ENCODE measurements around the gene GSDME.
"Not testable (repeated sequence)": the region's sequence is repeated elsewhere in the genome, so short reads cannot be mapped to it uniquely, and the experiment has no call there.

Gene GSDME

DNA sequence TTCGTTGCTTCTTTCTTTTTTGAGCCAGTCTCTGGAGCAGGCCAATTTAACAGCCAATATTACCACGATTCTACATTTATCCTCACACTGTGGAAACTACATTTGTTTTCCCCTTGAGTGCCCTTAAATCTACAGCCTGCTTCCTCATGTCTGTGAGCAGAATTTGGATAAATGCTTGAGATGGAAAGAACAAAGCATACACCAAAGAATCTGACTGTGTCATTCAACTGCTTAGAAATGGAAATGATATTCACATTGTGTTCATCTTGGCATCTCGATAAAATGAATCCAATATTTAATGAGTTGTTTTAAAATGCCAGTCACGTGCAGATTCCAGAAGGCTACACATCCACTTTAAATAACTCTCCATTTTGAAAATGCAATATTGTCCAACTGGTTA lies 41.0 kb upstream of the GSDME start:
- H3K4me3 ChIP-seq (ENCODE audit: low read length) = no peak overlapping the region
- H3F3A ChIP-seq (ENCODE audit: insufficient read depth, low read length) = no peaks in the 10 kb centered on the region
- no peak overlapping the region for H3K4me2 ChIP-seq (ENCODE audit: low read depth, low read length)
- TF ChIP-seq EZH2phosphoT487 (IDR thresholded peaks at IDR 0.05; ENCODE audit: low read length) (no peak), EZH2 (optimal IDR thresholded peaks at IDR 0.05; ENCODE audit: low read depth, low read length) (no peak)
- TF ChIP-seq, protein P1, sequence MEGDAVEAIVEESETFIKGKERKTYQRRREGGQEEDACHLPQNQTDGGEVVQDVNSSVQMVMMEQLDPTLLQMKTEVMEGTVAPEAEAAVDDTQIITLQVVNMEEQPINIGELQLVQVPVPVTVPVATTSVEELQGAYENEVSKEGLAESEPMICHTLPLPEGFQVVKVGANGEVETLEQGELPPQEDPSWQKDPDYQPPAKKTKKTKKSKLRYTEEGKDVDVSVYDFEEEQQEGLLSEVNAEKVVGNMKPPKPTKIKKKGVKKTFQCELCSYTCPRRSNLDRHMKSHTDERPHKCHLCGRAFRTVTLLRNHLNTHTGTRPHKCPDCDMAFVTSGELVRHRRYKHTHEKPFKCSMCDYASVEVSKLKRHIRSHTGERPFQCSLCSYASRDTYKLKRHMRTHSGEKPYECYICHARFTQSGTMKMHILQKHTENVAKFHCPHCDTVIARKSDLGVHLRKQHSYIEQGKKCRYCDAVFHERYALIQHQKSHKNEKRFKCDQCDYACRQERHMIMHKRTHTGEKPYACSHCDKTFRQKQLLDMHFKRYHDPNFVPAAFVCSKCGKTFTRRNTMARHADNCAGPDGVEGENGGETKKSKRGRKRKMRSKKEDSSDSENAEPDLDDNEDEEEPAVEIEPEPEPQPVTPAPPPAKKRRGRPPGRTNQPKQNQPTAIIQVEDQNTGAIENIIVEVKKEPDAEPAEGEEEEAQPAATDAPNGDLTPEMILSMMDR (IDR thresholded peaks at IDR 0.05; ENCODE audit: low read length) = no peak
- no peaks in the 10 kb centered on the region for H3K9me2 ChIP-seq (replicated peaks; ENCODE audit: insufficient read depth, low read length)
- H3K27ac ChIP-seq (ENCODE audit: low read length) = no peak overlapping the region
- H3K27me3 ChIP-seq (replicated peaks; ENCODE audit: insufficient read depth, low read length) = no peaks in the 10 kb centered on the region
- H4K20me1 ChIP-seq (ENCODE audit: insufficient read depth, low read length) = no peaks in the 10 kb centered on the region
- H3K4me1 ChIP-seq (ENCODE audit: low read length) = no peaks in the 10 kb centered on the region
- no peaks in the 10 kb centered on the region for H3K79me2 ChIP-seq (ENCODE audit: low read length)
- no peak overlapping the region for H3K9ac ChIP-seq (ENCODE audit: low read length)
- H3K9me3 ChIP-seq (replicated peaks; ENCODE audit: insufficient read depth, low read length) = no peaks in the 10 kb centered on the region
- no peaks in the 10 kb centered on the region for H3K36me3 ChIP-seq (replicated peaks; ENCODE audit: insufficient read depth, low read length)
- no peak for DNase-seq
- H2AFZ ChIP-seq (ENCODE audit: low read length) = no peak overlapping the region

DNA sequence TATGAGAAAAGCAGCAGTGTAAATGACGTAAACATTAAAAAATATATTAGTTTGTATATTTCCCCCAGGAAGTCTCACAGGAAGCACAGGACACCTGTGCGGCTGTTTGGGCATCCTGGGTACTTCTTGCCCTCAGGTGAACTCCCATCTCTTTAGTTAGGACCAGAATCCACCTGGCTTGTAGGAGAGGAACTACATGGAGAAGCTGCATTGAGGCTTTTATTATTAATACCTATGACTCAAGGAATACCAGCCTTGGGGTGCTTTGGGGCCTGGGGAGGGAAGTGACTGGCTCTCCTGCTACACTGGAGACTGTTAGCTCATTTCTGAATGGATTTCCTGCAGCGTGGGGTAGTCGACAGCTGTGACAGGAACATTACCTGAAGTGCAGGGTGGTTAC lies 40.0 kb upstream of the GSDME start:
- Histone ChIP-seq H3K27ac (ENCODE audit: low read length) (no peak overlapping the region), H3K27me3 (replicated peaks; ENCODE audit: insufficient read depth, low read length) (no peaks in the 10 kb centered on the region), H3K79me2 (ENCODE audit: low read length) (no peaks in the 10 kb centered on the region), H3F3A (ENCODE audit: insufficient read depth, low read length) (no peaks in the 10 kb centered on the region), H3K4me1 (ENCODE audit: low read length) (no peaks in the 10 kb centered on the region), H3K9me2 (replicated peaks; ENCODE audit: insufficient read depth, low read length) (no peaks in the 10 kb centered on the region), H4K20me1 (ENCODE audit: insufficient read depth, low read length) (no peaks in the 10 kb centered on the region), H3K9me3 (replicated peaks; ENCODE audit: insufficient read depth, low read length) (no peaks in the 10 kb centered on the region), H3K36me3 (replicated peaks; ENCODE audit: insufficient read depth, low read length) (no peaks in the 10 kb centered on the region), H3K9ac (ENCODE audit: low read length) (no peak overlapping the region), H3K4me3 (ENCODE audit: low read length) (no peak overlapping the region), H2AFZ (ENCODE audit: low read length) (no peak overlapping the region), H3K4me2 (ENCODE audit: low read depth, low read length) (no peak overlapping the region)
- no peak for DNase-seq
- no peak for TF ChIP-seq EZH2phosphoT487 (IDR thresholded peaks at IDR 0.05; ENCODE audit: low read length)
- no peak for TF ChIP-seq EZH2 (optimal IDR thresholded peaks at IDR 0.05; ENCODE audit: low read depth, low read length)
- TF ChIP-seq, protein P1 (IDR thresholded peaks at IDR 0.05; ENCODE audit: low read length) = no peak

DNA sequence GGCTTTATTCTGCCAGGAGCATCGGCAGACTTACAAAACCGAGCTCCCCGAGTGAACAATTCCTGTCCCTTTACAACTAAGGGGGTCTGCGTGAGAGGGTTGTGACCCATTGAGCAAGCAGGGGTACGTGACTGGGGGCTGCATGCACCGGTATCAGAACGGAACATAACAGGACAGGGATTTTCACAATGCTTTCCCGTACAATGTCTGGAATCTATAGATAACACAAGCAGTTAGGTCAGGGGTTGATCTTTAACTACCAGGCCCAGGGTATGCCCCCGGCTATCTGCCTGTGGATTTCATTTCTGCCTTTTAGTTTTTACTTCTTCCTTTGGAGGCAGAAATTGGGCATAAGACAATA lies 38.1 kb upstream of the GSDME start:
- no peak for DNase-seq
- H3K4me2 ChIP-seq (ENCODE audit: low read depth, low read length) = no peak overlapping the region
- no peaks in the 10 kb centered on the region for H4K20me1 ChIP-seq (ENCODE audit: insufficient read depth, low read length)
- no peaks in the 10 kb centered on the region for H3K27me3 ChIP-seq (replicated peaks; ENCODE audit: insufficient read depth, low read length)
- no peaks in the 10 kb centered on the region for H3K79me2 ChIP-seq (ENCODE audit: low read length)
- no peak overlapping the region for H3K27ac ChIP-seq (ENCODE audit: low read length)
- H3F3A ChIP-seq (ENCODE audit: insufficient read depth, low read length) = no peaks in the 10 kb centered on the region
- no peaks in the 10 kb centered on the region for H3K9me2 ChIP-seq (replicated peaks; ENCODE audit: insufficient read depth, low read length)
- H3K36me3 ChIP-seq (replicated peaks; ENCODE audit: insufficient read depth, low read length) = no peaks in the 10 kb centered on the region
- no peak overlapping the region for H2AFZ ChIP-seq (ENCODE audit: low read length)
- H3K9ac ChIP-seq (ENCODE audit: low read length) = no peak overlapping the region
- TF ChIP-seq, protein P1 (IDR thresholded peaks at IDR 0.05; ENCODE audit: low read length) = no peak
- no peak for TF ChIP-seq EZH2 (optimal IDR thresholded peaks at IDR 0.05; ENCODE audit: low read depth, low read length)
- no peak for TF ChIP-seq EZH2phosphoT487 (IDR thresholded peaks at IDR 0.05; ENCODE audit: low read length)
- no peak overlapping the region for H3K4me3 ChIP-seq (ENCODE audit: low read length)
- no peaks in the 10 kb centered on the region for H3K4me1 ChIP-seq (ENCODE audit: low read length)
- H3K9me3 ChIP-seq (replicated peaks; ENCODE audit: insufficient read depth, low read length) = no peaks in the 10 kb centered on the region

DNA sequence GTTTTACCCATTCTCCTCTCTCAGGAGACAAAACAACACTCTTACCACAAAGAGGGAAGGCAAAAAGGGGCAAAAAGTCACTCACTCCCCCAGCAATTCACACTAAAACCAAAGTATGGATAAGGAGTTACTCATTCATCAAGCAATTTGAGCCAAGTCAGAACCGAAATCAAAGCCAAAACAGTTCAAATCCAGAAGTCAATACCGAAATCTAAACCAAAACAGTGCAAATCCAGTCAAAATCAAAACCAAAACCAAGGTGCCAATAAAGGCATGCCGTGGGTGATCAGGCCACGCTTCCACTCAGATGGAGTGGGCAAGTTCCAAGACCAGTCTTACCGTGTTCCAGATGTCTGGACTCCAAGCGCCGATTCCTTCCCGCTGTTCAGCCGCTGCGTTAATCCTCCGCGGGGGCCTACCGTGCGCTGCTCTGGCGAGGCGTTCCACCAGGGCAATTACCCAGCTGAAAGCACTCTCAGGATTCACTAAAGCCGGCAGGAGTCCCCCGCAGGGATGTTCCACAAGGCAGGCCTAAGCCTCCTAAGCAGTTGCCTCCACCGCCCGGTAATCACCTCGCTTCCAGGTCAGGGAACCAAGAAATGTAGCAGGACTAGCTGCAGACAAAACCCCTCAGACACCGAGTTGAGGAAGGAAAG lies 37.6 kb upstream of the GSDME start:
- not testable (repeated sequence) for H3K4me3 ChIP-seq (ENCODE audit: low read length); DNase-seq; H3K79me2 ChIP-seq (ENCODE audit: low read length); H3K9me3 ChIP-seq (replicated peaks; ENCODE audit: insufficient read depth, low read length); H3K27ac ChIP-seq (ENCODE audit: low read length); H3K4me1 ChIP-seq (ENCODE audit: low read length); H4K20me1 ChIP-seq (ENCODE audit: insufficient read depth, low read length); H2AFZ ChIP-seq (ENCODE audit: low read length); H3K9ac ChIP-seq (ENCODE audit: low read length); H3K4me2 ChIP-seq (ENCODE audit: low read depth, low read length); H3K36me3 ChIP-seq (replicated peaks; ENCODE audit: insufficient read depth, low read length); H3K9me2 ChIP-seq (replicated peaks; ENCODE audit: insufficient read depth, low read length); H3K27me3 ChIP-seq (replicated peaks; ENCODE audit: insufficient read depth, low read length); H3F3A ChIP-seq (ENCODE audit: insufficient read depth, low read length)

Measured in MM.1S (cell line).